ENCODE data around the gene NOL12.
A peak's percentile ranks its signal among the peaks of the same experiment; 100 is the strongest.

Gene NOL12

GRCh38 chr22:37659897-37660708 lies 26.0 kb upstream of the NOL12 start:
- no peak for DNase-seq (ENCODE audit: low read depth)
- peak overlapping the region; percentile 56 for H3K4me3 ChIP-seq (ENCODE audit: low read length)
- no peak for TF ChIP-seq CTCF (IDR thresholded peaks at IDR 0.05; ENCODE audit: insufficient read depth, low read depth, low read length, missing control alignments)

GRCh38 chr22:37660709-37661045 lies 25.5 kb upstream of the NOL12 start:
- DNase-seq (ENCODE audit: low read depth) = no peak
- TF ChIP-seq CTCF (IDR thresholded peaks at IDR 0.05; ENCODE audit: insufficient read depth, low read depth, low read length, missing control alignments) = no peak
- no peak overlapping the region for H3K4me3 ChIP-seq (ENCODE audit: low read length)

- DNase-seq (ENCODE audit: low read depth) = no peak
Observed at GRCh38 chr22:37661160-37661924, 24.8 kb upstream of the NOL12 start.

GRCh38 chr22:37662039-37662438 lies 24.1 kb upstream of the NOL12 start:
- no peak for DNase-seq (ENCODE audit: low read depth)
- no peak overlapping the region for H3K4me3 ChIP-seq (ENCODE audit: low read length)
- no peak for TF ChIP-seq CTCF (IDR thresholded peaks at IDR 0.05; ENCODE audit: insufficient read depth, low read depth, low read length, missing control alignments)

More at GRCh38 chr22:37661160-37661924, 24.8 kb upstream of the NOL12 start:
- peak; percentile 58 for TF ChIP-seq CTCF (IDR thresholded peaks at IDR 0.05; ENCODE audit: insufficient read depth, low read depth, low read length, missing control alignments)
- H3K4me3 ChIP-seq (ENCODE audit: low read length) = no peak overlapping the region

GRCh38 chr22:37663521-37664140 lies 22.5 kb upstream of the NOL12 start:
- no peak for DNase-seq (ENCODE audit: low read depth)
- no peak overlapping the region for H3K4me3 ChIP-seq (ENCODE audit: low read length)
- TF ChIP-seq CTCF (IDR thresholded peaks at IDR 0.05; ENCODE audit: insufficient read depth, low read depth, low read length, missing control alignments) = no peak

- DNase-seq (ENCODE audit: low read depth) = no peak
- no peak for TF ChIP-seq CTCF (IDR thresholded peaks at IDR 0.05; ENCODE audit: insufficient read depth, low read depth, low read length, missing control alignments)
- no peak overlapping the region for H3K4me3 ChIP-seq (ENCODE audit: low read length)
Observed at GRCh38 chr22:37664249-37665101, 21.7 kb upstream of the NOL12 start.
